CD4-positive, alpha-beta T cell treated with Interleukin-4 for 4 hours (primary cell): ENCODE results near the gene MKI67.
"Not testable (repeated sequence)": the region's sequence is repeated elsewhere in the genome, so short reads cannot be mapped to it uniquely, and the experiment has no call there.

Experiments used
- DNase-seq: peaks from one replicate; pipeline ENCODE4 v3.0.0-alpha.2; 2020

The MKI67 gene

GRCh38 chr10:128105383-128105782 lies 20.8 kb downstream of the MKI67 start:
- DNase-seq: no peak

GRCh38 chr10:128103229-128103714 lies 23.0 kb downstream of the MKI67 start:
- DNase-seq: peak; percentile 45

- no peak for DNase-seq
Observed at GRCh38 chr10:128102480-128103228, 23.6 kb downstream of the MKI67 start.

DNA sequence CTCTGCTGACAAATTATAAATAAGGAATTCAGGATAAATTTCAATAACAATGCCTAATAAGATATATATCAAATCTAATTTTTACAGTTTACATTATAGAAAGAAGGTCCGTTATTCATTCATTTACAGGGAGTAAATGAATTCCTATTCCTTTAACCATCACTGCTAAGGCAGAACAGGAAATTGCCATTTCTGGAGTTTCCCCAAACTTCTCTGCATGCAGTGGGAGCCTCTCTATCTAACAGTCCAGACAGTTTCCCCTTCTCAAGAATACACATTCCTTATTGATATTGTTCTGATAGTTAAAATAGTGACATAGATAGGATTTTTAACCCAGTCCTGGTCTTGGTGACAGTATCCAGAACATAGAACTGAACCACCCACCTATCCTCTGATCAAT lies 24.3 kb downstream of the MKI67 start:
- DNase-seq: no peak

GRCh38 chr10:128099901-128100300 lies 26.3 kb downstream of the MKI67 start:
- no peak for DNase-seq

DNA sequence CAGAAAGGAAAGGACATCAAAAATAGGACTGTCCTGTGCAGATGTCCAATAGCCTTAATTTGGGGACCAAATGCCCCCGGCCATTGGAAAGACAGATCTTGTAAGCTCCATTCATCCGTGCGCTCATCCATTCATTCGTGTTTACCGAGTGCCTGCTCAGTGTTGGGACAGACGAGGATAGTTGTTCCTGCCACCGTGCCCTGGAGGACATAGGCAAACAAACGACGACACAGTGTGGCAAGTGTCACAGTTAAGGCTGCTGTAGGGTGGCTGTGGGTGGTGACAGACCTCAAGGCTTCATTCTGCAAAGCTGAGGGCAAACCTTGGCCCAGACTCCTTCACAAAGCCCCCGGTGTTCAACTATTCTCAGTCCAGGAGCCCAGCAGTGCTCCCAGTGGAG lies 27.6 kb downstream of the MKI67 start:
- no peak for DNase-seq

DNA sequence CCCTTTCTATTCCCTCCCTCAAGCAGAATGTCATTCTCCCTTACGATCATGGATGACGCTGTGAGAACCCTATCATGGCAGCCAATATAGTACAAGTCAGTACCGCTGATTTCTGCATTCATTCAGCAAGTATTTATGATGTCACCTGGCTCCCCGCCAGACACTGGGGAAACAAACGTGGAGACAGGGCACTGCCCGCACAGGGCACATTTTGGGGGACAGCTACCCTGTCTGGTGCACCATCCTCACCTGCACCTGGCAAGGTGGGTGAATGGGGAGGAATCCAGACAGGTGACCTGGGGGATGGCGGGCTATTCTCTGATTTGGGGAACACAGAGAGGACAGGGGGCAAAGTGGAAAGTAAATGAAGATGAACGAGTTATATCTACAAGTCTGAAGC lies 28.4 kb downstream of the MKI67 start:
- no peak for DNase-seq

GRCh38 chr10:128096486-128097199 lies 29.6 kb downstream of the MKI67 start:
- no peak for DNase-seq

- peak; percentile 17 for DNase-seq
Observed at GRCh38 chr10:128095753-128096469, 30.3 kb downstream of the MKI67 start.

DNA sequence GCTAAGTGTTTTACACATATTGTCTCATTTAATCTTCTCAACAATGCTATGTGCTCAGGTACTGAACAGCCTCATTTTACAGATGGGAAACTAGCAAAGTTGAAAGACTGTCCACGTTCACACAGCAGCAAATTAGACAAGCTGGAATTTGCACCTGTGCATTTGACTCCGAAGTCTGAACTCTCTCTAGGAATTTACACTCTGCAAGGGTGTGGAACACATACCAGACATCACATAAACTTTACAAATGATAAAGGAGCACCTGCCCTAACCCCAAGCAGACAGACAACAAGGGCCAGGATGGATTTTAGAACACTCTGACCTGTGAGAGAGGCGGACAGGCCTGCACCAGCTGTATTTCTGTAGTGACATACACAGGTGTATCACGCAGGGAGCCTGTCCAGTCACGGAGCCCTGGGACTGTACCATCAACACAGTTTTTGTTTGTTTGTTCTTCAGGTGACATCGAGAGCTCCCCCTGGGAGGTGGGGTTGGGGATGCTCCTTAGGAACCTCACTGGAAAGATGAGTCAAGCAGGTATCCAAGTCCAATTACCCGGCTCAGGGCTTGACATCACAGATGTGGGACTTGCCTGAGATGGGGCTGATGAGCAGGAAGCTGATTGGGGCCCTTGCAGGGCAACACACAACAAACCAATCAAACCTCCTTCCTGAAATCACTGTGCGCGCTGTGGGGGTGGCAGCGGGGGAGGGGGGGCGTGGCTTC lies 31.0 kb downstream of the MKI67 start:
- peak; percentile 46 for DNase-seq

DNA sequence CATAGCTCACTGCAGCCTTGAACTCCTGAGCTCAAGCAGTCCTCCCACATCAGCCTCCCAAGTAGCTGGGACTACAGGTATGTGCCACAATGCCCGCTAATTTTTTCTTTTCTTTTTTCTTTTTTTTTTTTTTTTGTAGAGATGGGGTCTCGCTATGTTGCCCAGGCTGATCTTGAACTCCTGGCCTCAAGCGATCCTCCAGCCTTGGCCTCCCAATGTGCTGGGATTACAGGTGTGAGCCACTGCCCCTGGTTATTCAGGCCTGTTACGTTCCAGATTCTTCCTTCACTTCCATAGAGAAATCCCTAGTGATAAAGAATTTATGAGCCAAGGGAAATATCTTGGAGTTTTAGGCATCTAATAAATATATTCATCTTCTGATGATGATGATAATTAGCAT lies 31.6 kb downstream of the MKI67 start:
- not testable (repeated sequence) for DNase-seq

DNA sequence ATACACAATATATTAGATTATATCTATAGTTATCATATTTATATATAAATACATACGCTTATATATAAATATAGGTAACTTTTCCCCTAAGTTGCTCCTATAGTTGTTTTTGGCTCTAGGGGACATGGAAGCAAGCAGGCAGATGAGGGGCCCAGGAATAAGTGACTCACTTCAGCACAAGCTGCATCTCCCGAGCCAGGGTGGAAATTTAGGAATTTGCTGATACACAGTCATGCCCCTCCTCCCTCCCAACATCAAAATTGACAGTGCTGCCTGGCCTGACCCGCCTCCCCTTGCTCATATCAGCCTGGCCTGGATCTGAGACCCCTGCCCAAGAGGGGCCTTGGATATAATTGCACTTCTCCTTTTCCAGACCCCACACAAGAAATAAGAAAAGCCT lies 33.8 kb downstream of the MKI67 start:
- no peak for DNase-seq

DNA sequence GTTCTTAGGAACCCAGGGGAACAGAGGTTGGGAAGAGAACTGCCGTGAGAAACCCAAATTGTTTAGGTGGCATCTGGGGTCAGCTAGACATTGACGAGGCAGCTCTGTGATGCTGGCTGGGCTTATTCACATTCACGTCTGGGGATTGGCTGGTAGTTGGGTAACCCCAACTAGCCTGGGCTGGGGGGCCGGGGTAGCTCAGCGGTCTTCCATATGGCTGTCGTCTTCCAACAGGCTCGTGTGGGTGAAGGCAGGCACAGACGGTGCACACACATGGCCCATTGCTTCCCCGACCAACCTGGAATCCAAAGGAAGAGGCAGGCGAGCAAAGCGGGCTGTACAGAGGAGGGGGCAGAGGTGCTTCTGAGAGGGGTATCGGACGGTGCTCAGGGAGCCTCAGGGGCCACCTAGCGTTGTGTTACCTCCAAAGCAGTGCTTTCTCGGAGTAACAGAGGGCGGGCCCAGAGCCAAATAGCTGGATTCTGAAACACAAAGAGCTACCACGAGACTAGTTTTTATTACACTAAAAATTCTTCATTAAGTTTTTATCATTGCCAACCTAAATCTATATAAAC lies 34.5 kb downstream of the MKI67 start:
- DNase-seq: no peak

GRCh38 chr10:128087884-128088709 lies 38.1 kb downstream of the MKI67 start:
- DNase-seq: no peak

GRCh38 chr10:128087146-128087883 lies 38.9 kb downstream of the MKI67 start:
- peak; percentile 7 for DNase-seq

- DNase-seq: no peak
Observed at GRCh38 chr10:128086003-128086863, 40.0 kb downstream of the MKI67 start.

- DNase-seq: no peak
Observed at GRCh38 chr10:128084991-128085390, 41.2 kb downstream of the MKI67 start.

- no peak for DNase-seq
Observed at GRCh38 chr10:128084364-128084763, 41.9 kb downstream of the MKI67 start.

GRCh38 chr10:128083191-128083895 lies 42.9 kb downstream of the MKI67 start:
- no peak for DNase-seq
